Measurements from ENCODE around the gene BMP6.

DNA sequence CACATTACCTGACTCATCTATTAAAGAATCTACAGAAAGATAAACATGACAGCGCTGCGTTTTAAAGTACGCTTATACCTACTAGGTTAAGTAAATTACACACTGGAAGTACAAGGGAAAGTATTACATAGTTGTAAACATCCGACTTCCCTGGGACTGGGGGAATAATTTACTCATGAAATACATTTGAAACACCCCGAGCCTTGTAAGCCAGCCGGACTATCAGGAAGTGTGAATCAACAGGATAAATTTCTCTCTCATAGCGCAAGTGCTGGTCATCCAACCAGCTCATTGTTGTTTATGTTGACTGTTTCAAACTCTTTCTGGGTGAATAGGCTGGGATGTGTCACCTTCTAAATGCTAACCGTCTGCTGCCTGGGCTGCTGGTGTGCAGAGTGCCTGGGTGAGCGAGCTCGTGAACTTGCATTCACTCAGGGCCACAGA is 4.9 kb downstream of the BMP6 start:
- TF ChIP-seq POLR2AphosphoS5 (IDR thresholded peaks at IDR 0.05), result no peak
- TF ChIP-seq, protein P1, sequence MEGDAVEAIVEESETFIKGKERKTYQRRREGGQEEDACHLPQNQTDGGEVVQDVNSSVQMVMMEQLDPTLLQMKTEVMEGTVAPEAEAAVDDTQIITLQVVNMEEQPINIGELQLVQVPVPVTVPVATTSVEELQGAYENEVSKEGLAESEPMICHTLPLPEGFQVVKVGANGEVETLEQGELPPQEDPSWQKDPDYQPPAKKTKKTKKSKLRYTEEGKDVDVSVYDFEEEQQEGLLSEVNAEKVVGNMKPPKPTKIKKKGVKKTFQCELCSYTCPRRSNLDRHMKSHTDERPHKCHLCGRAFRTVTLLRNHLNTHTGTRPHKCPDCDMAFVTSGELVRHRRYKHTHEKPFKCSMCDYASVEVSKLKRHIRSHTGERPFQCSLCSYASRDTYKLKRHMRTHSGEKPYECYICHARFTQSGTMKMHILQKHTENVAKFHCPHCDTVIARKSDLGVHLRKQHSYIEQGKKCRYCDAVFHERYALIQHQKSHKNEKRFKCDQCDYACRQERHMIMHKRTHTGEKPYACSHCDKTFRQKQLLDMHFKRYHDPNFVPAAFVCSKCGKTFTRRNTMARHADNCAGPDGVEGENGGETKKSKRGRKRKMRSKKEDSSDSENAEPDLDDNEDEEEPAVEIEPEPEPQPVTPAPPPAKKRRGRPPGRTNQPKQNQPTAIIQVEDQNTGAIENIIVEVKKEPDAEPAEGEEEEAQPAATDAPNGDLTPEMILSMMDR (IDR thresholded peaks at IDR 0.05), result no peak

Measured in breast epithelium (tissue), 3 donors.